Measurements from ENCODE around the gene LDHD. TPM values are rescaled to one million over a fixed set of nuclear protein-coding genes. Genes with fewer than 3 reads are reported as not detected.

LDHD gene
- total and polyA plus RNA-seq, 2 of the 13 experiments (the other 11 are each of a cell fraction or from before 2014, with no cell fraction given): 9.1 to 9.8 TPM

GRCh38 chr16:75116081-75116910 lies at the start of gene LDHD (continued):
- TF ChIP-seq PRDM4 (CRISPR knock-in tag; IDR thresholded peaks at IDR 0.05; ENCODE audit: borderline replicate concordance): no peak
- no peak for TF ChIP-seq ZNF589 (CRISPR knock-in tag; conservative IDR thresholded peaks at IDR 0.05)
- TF ChIP-seq, protein P1, sequence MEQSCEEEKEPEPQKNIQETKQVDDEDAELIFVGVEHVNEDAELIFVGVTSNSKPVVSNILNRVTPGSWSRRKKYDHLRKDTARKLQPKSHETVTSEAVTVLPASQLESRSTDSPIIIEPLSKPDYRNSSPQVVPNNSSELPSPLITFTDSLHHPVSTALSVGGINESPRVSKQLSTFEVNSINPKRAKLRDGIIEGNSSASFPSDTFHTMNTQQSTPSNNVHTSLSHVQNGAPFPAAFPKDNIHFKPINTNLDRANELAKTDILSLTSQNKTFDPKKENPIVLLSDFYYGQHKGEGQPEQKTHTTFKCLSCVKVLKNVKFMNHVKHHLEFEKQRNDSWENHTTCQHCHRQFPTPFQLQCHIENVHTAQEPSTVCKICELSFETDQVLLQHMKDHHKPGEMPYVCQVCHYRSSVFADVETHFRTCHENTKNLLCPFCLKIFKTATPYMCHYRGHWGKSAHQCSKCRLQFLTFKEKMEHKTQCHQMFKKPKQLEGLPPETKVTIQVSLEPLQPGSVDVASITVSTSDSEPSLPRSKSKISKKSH (CRISPR knock-in tag; IDR thresholded peaks at IDR 0.05; ENCODE audit: borderline replicate concordance): peak; percentile 79; the same call in 1 of the 2 replicates
- TF ChIP-seq ZNF337 (CRISPR knock-in tag; IDR thresholded peaks at IDR 0.05; ENCODE audit: borderline replicate concordance, low read depth): peak; percentile 65; the same call in 1 of the 2 replicates
- TF ChIP-seq ZNF577 (CRISPR knock-in tag; IDR thresholded peaks at IDR 0.05; ENCODE audit: borderline replicate concordance, low read depth): no peak
- TF ChIP-seq ATRX (CRISPR knock-in tag; IDR thresholded peaks at IDR 0.05; ENCODE audit: borderline replicate concordance): no peak
- peak in 1 of 2 experiments; percentile 15; a peak in 1 of 4 replicates for TF ChIP-seq MAFK (conservative IDR thresholded peaks at IDR 0.05 in 1 of 2, IDR thresholded peaks at IDR 0.05 in 1 of 2; ENCODE audit: low read length in 2 of 2)
- peak; percentile 59; the same call in 1 of the 2 replicates for TF ChIP-seq BORCS8-MEF2B (CRISPR knock-in tag; IDR thresholded peaks at IDR 0.05)
- TF ChIP-seq, protein P2, sequence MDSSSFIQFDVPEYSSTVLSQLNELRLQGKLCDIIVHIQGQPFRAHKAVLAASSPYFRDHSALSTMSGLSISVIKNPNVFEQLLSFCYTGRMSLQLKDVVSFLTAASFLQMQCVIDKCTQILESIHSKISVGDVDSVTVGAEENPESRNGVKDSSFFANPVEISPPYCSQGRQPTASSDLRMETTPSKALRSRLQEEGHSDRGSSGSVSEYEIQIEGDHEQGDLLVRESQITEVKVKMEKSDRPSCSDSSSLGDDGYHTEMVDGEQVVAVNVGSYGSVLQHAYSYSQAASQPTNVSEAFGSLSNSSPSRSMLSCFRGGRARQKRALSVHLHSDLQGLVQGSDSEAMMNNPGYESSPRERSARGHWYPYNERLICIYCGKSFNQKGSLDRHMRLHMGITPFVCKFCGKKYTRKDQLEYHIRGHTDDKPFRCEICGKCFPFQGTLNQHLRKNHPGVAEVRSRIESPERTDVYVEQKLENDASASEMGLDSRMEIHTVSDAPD (CRISPR knock-in tag; IDR thresholded peaks at IDR 0.05): 0 out of 2 replicates have a peak, but pooled peaks have one; percentile 15
- TF ChIP-seq BHLHE40 (IDR thresholded peaks at IDR 0.05; ENCODE audit: low read length): no peak
- no peak for TF ChIP-seq ZNF878 (CRISPR knock-in tag; IDR thresholded peaks at IDR 0.05)
- 0 out of 2 replicates have a peak, but pooled peaks have one; percentile 58 for TF ChIP-seq HOXD1 (CRISPR knock-in tag; IDR thresholded peaks at IDR 0.05)
- TF ChIP-seq NKX3-1 (CRISPR knock-in tag; IDR thresholded peaks at IDR 0.05): 0 out of 2 replicates have a peak, but pooled peaks have one; percentile 11
- 0 out of 2 replicates have a peak, but pooled peaks have one; percentile 38 for TF ChIP-seq SP5 (CRISPR knock-in tag; IDR thresholded peaks at IDR 0.05; ENCODE audit: borderline replicate concordance, low read depth)
- TF ChIP-seq CREB1 (IDR thresholded peaks at IDR 0.05): no peak
- TF ChIP-seq CREB1 (CRISPR knock-in tag; IDR thresholded peaks at IDR 0.05): no peak
- peak; percentile 65; the same call in 1 of the 2 replicates for TF ChIP-seq RFX5 (IDR thresholded peaks at IDR 0.05; ENCODE audit: low read depth, low read length)
- no peak for TF ChIP-seq PLSCR1 (CRISPR knock-in tag; IDR thresholded peaks at IDR 0.05; ENCODE audit: borderline replicate concordance)
- TF ChIP-seq POLR2G (IDR thresholded peaks at IDR 0.05; ENCODE audit: low read depth, low read length): peak; percentile 91
- no peak for TF ChIP-seq RBM22 (optimal IDR thresholded peaks at IDR 0.05; ENCODE audit: low read length)
- no peak for TF ChIP-seq IKZF1 (IDR thresholded peaks at IDR 0.05)
- no peak for TF ChIP-seq ZNF558 (CRISPR knock-in tag; IDR thresholded peaks at IDR 0.05; ENCODE audit: borderline replicate concordance)
- TF ChIP-seq NFE2 (CRISPR knock-in tag; IDR thresholded peaks at IDR 0.05): no peak
- peak; percentile 83 for TF ChIP-seq ZNF883 (CRISPR knock-in tag; IDR thresholded peaks at IDR 0.05; ENCODE audit: not compliant biosample characterization)
